ENCODE data around the gene CALN1. TPM values are rescaled to one million over a fixed set of nuclear protein-coding genes. Genes with fewer than 3 reads are reported as not detected.

Gene CALN1
- polyA plus RNA-seq, 1 experiment = not detected

DNA sequence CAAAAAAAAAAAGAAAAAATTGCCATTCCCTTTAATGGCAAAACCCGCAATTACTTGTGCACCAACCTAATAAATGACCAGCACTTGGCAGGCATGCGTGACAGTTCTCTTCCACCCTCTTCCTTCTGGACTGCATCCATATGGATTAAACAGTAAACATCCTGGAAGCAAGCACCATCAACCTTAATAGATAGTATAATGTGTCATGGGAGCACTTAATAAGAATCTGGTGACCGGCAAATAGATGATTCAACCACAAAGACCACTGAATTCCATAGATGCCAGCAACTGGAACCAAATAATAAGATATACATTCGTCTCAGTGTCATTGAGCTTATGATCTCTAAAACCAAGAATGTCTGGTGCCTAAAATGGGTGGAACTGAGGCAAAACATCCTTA, 610.2 kb downstream of the CALN1 start:
- H3K9me3 ChIP-seq (ENCODE audit: control insufficient read depth, insufficient read depth, low read length) = peaks cover 48% of the 10 kb centered on the region
- H3K4me3 ChIP-seq (ENCODE audit: low read depth, low read length) = no peak overlapping the region
- no peak for DNase-seq (ENCODE audit: low read depth, low spot score)
- POLR2A ChIA-PET = no interaction called here
- TF ChIP-seq, protein P1, sequence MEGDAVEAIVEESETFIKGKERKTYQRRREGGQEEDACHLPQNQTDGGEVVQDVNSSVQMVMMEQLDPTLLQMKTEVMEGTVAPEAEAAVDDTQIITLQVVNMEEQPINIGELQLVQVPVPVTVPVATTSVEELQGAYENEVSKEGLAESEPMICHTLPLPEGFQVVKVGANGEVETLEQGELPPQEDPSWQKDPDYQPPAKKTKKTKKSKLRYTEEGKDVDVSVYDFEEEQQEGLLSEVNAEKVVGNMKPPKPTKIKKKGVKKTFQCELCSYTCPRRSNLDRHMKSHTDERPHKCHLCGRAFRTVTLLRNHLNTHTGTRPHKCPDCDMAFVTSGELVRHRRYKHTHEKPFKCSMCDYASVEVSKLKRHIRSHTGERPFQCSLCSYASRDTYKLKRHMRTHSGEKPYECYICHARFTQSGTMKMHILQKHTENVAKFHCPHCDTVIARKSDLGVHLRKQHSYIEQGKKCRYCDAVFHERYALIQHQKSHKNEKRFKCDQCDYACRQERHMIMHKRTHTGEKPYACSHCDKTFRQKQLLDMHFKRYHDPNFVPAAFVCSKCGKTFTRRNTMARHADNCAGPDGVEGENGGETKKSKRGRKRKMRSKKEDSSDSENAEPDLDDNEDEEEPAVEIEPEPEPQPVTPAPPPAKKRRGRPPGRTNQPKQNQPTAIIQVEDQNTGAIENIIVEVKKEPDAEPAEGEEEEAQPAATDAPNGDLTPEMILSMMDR (IDR thresholded peaks at IDR 0.05; ENCODE audit: low read depth, low read length) = no peak
- no peak overlapping the region for H3K27ac ChIP-seq (ENCODE audit: low read depth, low read length)
- CTCF ChIA-PET = no interaction called here
- no peaks in the 10 kb centered on the region for H3K27me3 ChIP-seq (ENCODE audit: control insufficient read depth, insufficient read depth, low read length)

DNA sequence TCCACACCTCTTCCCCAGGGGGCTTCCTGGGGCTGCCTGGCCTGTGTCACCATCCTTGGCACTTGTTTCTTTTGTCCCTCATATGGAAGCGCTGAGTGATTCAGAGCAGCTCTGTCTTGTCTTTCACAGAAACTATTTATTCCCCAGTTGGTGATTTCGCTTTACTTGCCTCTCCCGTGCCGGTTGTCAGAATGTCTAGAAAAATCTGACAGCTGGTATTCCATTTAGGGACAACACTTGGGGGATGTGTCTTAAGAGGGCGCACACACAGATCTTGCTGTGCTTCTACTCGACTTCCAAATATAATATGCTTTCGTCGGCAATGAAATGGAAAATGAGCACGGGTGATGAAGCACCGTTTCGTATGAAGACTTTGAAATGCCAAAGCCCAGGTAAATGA, 611.8 kb downstream of the CALN1 start:
- ChIA-PET POLR2A (no interaction called here), CTCF (no interaction called here)
- no peak overlapping the region for H3K27ac ChIP-seq (ENCODE audit: low read depth, low read length)
- peaks cover 51% of the 10 kb centered on the region for H3K9me3 ChIP-seq (ENCODE audit: control insufficient read depth, insufficient read depth, low read length)
- H3K4me3 ChIP-seq (ENCODE audit: low read depth, low read length) = no peak overlapping the region
- no peak for DNase-seq (ENCODE audit: low read depth, low spot score)
- no peaks in the 10 kb centered on the region for H3K27me3 ChIP-seq (ENCODE audit: control insufficient read depth, insufficient read depth, low read length)
- TF ChIP-seq, protein P1 (IDR thresholded peaks at IDR 0.05; ENCODE audit: low read depth, low read length) = no peak

DNA sequence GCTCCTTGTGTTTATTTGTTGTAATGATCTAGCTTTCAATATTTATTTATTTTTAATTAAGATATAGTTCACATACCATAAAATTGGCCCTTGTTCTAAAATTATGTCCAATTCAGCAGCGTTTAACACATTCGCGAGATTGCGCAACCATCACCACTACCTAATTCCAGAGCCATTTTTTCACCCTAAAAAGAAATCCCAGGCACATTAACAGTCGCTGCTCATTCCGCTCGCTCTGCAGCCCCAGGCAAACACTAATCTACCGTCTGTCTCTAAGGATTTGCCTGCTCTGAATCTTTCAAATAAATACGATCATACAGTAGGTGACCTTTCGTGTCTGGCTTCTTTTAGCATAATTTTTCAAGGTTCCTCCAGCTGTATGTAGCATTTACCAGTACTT, 616.7 kb downstream of the CALN1 start:
- H3K9me3 ChIP-seq (ENCODE audit: control insufficient read depth, insufficient read depth, low read length) = peaks cover 52% of the 10 kb centered on the region
- no peaks in the 10 kb centered on the region for H3K27me3 ChIP-seq (ENCODE audit: control insufficient read depth, insufficient read depth, low read length)
- POLR2A ChIA-PET = no interaction called here
- TF ChIP-seq, protein P1 (IDR thresholded peaks at IDR 0.05; ENCODE audit: low read depth, low read length) = no peak
- DNase-seq (ENCODE audit: low read depth, low spot score) = no peak
- H3K4me3 ChIP-seq (ENCODE audit: low read depth, low read length) = no peak overlapping the region
- CTCF ChIA-PET = no interaction called here
- no peak overlapping the region for H3K27ac ChIP-seq (ENCODE audit: low read depth, low read length)

DNA sequence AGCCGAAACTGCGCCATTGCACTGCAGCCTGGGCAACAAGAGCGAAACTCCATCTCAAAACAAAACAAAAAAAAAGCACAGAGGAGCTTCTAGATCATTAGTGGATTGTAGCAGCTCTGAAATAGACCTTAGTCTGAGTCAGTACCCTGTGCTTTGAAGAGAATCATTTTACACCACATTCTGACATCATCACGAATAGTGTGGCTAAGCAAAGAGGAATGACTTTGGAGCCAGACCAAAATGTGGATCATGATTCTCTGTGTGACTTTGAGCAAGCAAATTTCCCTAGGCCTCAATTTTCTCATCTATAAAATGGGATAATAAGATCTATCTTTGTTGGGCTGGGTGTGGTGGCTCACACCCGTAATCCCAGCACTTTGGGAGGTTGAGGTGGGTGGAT, 618.9 kb downstream of the CALN1 start:
- Histone ChIP-seq H3K27me3 (ENCODE audit: control insufficient read depth, insufficient read depth, low read length) (no peaks in the 10 kb centered on the region), H3K4me3 (ENCODE audit: low read depth, low read length) (no peak overlapping the region), H3K9me3 (ENCODE audit: control insufficient read depth, insufficient read depth, low read length) (peaks cover 50% of the 10 kb centered on the region), H3K27ac (ENCODE audit: low read depth, low read length) (no peak overlapping the region)
- no peak for DNase-seq (ENCODE audit: low read depth, low spot score)
- CTCF ChIA-PET = no interaction called here
- POLR2A ChIA-PET = no interaction called here
- TF ChIP-seq, protein P1 (IDR thresholded peaks at IDR 0.05; ENCODE audit: low read depth, low read length) = no peak

DNA sequence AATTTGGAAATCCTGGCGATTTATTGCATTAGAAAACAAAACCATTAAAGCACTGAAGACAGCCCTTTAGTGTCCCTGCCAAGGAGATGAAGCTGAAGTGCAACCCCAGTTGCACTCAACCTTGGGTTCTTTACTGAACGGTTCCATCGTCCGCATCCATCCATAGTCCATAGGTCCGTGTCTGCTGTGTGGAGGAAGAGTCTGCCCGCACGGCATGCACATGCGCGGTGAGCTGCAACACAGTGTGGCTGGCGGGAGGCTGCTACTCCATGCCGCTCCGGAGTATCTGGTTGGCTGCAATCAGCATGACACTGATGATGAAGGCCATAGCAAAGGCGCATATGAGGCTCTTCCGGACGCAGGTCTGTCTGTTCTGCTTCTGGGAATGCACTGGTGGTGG, 624.6 kb downstream of the CALN1 start:
- Histone ChIP-seq H3K27me3 (ENCODE audit: control insufficient read depth, insufficient read depth, low read length) (no peaks in the 10 kb centered on the region), H3K9me3 (ENCODE audit: control insufficient read depth, insufficient read depth, low read length) (peaks cover 68% of the 10 kb centered on the region), H3K4me3 (ENCODE audit: low read depth, low read length) (no peak overlapping the region), H3K27ac (ENCODE audit: low read depth, low read length) (no peak overlapping the region)
- TF ChIP-seq, protein P1 (IDR thresholded peaks at IDR 0.05; ENCODE audit: low read depth, low read length) = no peak
- POLR2A ChIA-PET = no interaction called here
- CTCF ChIA-PET = no interaction called here
- DNase-seq (ENCODE audit: low read depth, low spot score) = no peak

All from AG04450 (cell line).